PC-9 (cell line): ENCODE results near the gene GPD1. TPM values are rescaled to one million over a fixed set of nuclear protein-coding genes. Genes with fewer than 3 reads are reported as not detected.

Experiments used
- BruUV-seq: library from RNA; stranded (reverse); fragments of 400-500 nt; replicated peaks from 2 replicates; lab custom pipeline; 2021; lab: Mats Ljungman, UMichigan
- CTCF ChIA-PET: fragments of 300-600 bp; sonication (Branson Sonifier 250); formaldehyde crosslinking; loops from one replicate; lab custom pipeline; 2022; ENCODE audit warnings: antibody characterized with exemption; lab: Charles Lee
- POLR2A ChIA-PET: fragments of 300-600 bp; sonication (Branson Sonifier 250); formaldehyde crosslinking; loops from one replicate; lab custom pipeline; 2022; ENCODE audit warnings: antibody characterized with exemption; ENCODE audit not compliant: unreplicated experiment; lab: Charles Lee
- DNase-seq, 2 experiments: peaks; one replicate each; pipeline versions ENCODE4 v3.0.0 to v3.0.0-alpha.2; 2015 to 2022; ENCODE audit warnings: mixed read lengths in 1 of 2
- H2AFZ ChIP-seq: fragments of 200-600 bp; sonication (generic); 2 replicates; pipeline ENCODE4 v1.8.1; 2017; ENCODE audit warnings: antibody characterized with exemption
- H3F3A ChIP-seq: fragments of 200-600 bp; sonication (generic); 2 replicates; pipeline ENCODE4 v1.8.1; 2017; ENCODE audit warnings: antibody characterized with exemption, mild to moderate bottlenecking, low read depth; ENCODE audit not compliant: insufficient read depth
- H3K27ac ChIP-seq: fragments of 200-600 bp; sonication (generic); 2 replicates; pipeline ENCODE4 v1.6.1; 2016; ENCODE audit warnings: mixed run types
- H3K27me3 ChIP-seq: fragments of 200-600 bp; sonication (generic); 2 replicates; pipeline ENCODE4 v1.6.1; 2016; ENCODE audit warnings: low read depth, mixed run types; ENCODE audit not compliant: insufficient read depth
- H3K36me3 ChIP-seq: fragments of 200-600 bp; sonication (generic); 2 replicates; pipeline ENCODE4 v1.6.1; 2016; ENCODE audit warnings: low read depth, mixed run types
- H3K4me1 ChIP-seq: fragments of 200-600 bp; sonication (generic); replicated peaks from 2 replicates; pipeline ENCODE4 v1.6.1; 2016; ENCODE audit warnings: mixed run types; ENCODE audit not compliant: insufficient read depth
- H3K4me2 ChIP-seq: fragments of 200-600 bp; sonication (generic); 2 replicates; pipeline ENCODE4 v1.6.1; 2017; ENCODE audit warnings: mixed run types
- H3K4me3 ChIP-seq: fragments of 200-600 bp; sonication (generic); 2 replicates; pipeline ENCODE4 v1.6.1; 2016; ENCODE audit warnings: mixed run types
- H3K79me2 ChIP-seq: fragments of 200-600 bp; sonication (generic); 2 replicates; pipeline ENCODE4 v1.6.1; 2017; ENCODE audit warnings: low read depth, mixed run types
- H3K9me2 ChIP-seq: fragments of 200-600 bp; sonication (generic); 2 replicates; pipeline ENCODE4 v1.8.1; 2017; ENCODE audit warnings: mild to moderate bottlenecking; ENCODE audit not compliant: insufficient read depth
- H3K9me3 ChIP-seq: fragments of 200-600 bp; sonication (generic); 2 replicates; pipeline ENCODE4 v1.8.1; 2016; ENCODE audit warnings: low read depth; ENCODE audit not compliant: insufficient read depth
- H4K20me1 ChIP-seq: fragments of 200-600 bp; sonication (generic); 2 replicates; pipeline ENCODE4 v1.8.1; 2017; ENCODE audit not compliant: insufficient read depth
- EZH2 ChIP-seq: fragments of 200-600 bp; sonication (generic); IDR thresholded peaks from 2 replicates; pipeline ENCODE4 v1.8.0; 2017; ENCODE audit warnings: antibody characterized with exemption, low read depth
- intact Hi-C: fragments of 100-400 bp; cut with micrococcal nuclease; formaldehyde crosslinking; loops from one replicate; pipeline ENCODE4 v1.10.0; 2022; ENCODE audit not compliant: unreplicated experiment
- total RNA-seq: library from RNA; stranded (reverse); gene quantifications from 2 replicates; pipeline ENCODE4 v1.2.3, GENCODE V29; 2021
- TF ChIP-seq, protein P1 (sequence below): fragments of 200-600 bp; sonication (generic); conservative IDR thresholded peaks from 2 replicates; pipeline ENCODE4 v1.6.1; 2017; ENCODE audit warnings: mixed run types, antibody characterized with exemption, mild to moderate bottlenecking, moderate library complexity

Gene GPD1
- total RNA-seq, 1 experiment from 2014 or later = 0.24 TPM

- no peaks in the 10 kb centered on the region; the same call in 1 of the 2 replicates for H3K9me3 ChIP-seq
- H3K27me3 ChIP-seq = no peaks in the 10 kb centered on the region
- H3K4me3 ChIP-seq = no peak overlapping the region
- peaks cover 20% of the 10 kb centered on the region for H3K36me3 ChIP-seq
- CTCF ChIA-PET = interaction anchor here (0.6 kb wide), 1 partner anchor 9 kb away, joined by 7 read pairs; no protein-coding TSS in a partner anchor
- H3K9me2 ChIP-seq = no peaks in the 10 kb centered on the region
- no peaks in the 10 kb centered on the region for H3K79me2 ChIP-seq
- no peak for TF ChIP-seq EZH2
- TF ChIP-seq, protein P1, sequence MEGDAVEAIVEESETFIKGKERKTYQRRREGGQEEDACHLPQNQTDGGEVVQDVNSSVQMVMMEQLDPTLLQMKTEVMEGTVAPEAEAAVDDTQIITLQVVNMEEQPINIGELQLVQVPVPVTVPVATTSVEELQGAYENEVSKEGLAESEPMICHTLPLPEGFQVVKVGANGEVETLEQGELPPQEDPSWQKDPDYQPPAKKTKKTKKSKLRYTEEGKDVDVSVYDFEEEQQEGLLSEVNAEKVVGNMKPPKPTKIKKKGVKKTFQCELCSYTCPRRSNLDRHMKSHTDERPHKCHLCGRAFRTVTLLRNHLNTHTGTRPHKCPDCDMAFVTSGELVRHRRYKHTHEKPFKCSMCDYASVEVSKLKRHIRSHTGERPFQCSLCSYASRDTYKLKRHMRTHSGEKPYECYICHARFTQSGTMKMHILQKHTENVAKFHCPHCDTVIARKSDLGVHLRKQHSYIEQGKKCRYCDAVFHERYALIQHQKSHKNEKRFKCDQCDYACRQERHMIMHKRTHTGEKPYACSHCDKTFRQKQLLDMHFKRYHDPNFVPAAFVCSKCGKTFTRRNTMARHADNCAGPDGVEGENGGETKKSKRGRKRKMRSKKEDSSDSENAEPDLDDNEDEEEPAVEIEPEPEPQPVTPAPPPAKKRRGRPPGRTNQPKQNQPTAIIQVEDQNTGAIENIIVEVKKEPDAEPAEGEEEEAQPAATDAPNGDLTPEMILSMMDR = no peak
- BruUV-seq = no TSS peak
- H4K20me1 ChIP-seq = peaks cover 4% of the 10 kb centered on the region; the same call in 1 of the 2 replicates
- H3F3A ChIP-seq = no peaks in the 10 kb centered on the region; the same call in none of the 2 replicates
- DNase-seq = no peak
- no peak overlapping the region for H3K27ac ChIP-seq
- no peak overlapping the region for H2AFZ ChIP-seq
- H3K4me2 ChIP-seq = no peak overlapping the region
- POLR2A ChIA-PET = no interaction called here
- H3K4me1 ChIP-seq = no peaks in the 10 kb centered on the region
- intact Hi-C loops = no loop called here
Observed at GRCh38 chr12:50132505-50133135, 28.8 kb downstream of the GPD1 start.

DNA sequence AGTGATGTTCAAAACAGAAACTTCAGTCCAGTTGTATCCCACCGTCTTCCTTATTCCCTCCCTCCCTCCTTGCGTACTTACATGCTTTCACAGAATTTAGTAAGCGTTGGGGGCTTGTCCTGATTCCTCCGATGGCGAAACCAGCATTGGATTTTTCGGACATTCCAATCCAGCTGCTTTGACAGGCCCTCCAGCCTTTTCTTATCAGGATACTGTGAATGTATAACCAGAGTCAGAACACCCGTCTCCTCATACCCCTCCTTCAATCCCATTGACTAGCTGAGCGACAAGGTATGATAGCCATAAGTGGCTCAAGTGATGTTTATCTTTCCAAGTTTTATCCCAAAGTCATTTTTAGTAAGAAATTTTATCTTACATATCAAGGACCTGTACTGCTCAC, 39.2 kb downstream of the GPD1 start:
- POLR2A ChIA-PET = interaction anchor here (0.7 kb wide), 1 partner anchor 1219 kb away, joined by 7 read pairs; no protein-coding TSS in a partner anchor
- Histone ChIP-seq H3K4me3 (no peak overlapping the region), H3K27ac (no peak overlapping the region), H4K20me1 (no peaks in the 10 kb centered on the region), H2AFZ (no peak overlapping the region), H3K9me3 (no peaks in the 10 kb centered on the region), H3K79me2 (no peaks in the 10 kb centered on the region), H3K27me3 (no peaks in the 10 kb centered on the region), H3K4me2 (no peak overlapping the region), H3F3A (no peaks in the 10 kb centered on the region), H3K4me1 (no peaks in the 10 kb centered on the region), H3K36me3 (0 out of 2 replicates have a peak, but pooled peaks cover 4% of the 10 kb centered on the region), H3K9me2 (no peaks in the 10 kb centered on the region)
- CTCF ChIA-PET = no interaction called here
- DNase-seq = no peak
- no TSS peak for BruUV-seq
- intact Hi-C loops = no loop called here
- no peak for TF ChIP-seq EZH2
- TF ChIP-seq, protein P1 = no peak

GRCh38 chr12:50145439-50145838, 41.6 kb downstream of the GPD1 start:
- DNase-seq = no peak
- no peaks in the 10 kb centered on the region; the same call in 1 of the 2 replicates for H4K20me1 ChIP-seq
- intact Hi-C loops = no loop called here
- H3K4me3 ChIP-seq = no peak overlapping the region
- ChIA-PET CTCF (no interaction called here), POLR2A (no interaction called here)
- no peaks in the 10 kb centered on the region for H3K27me3 ChIP-seq
- H3K4me1 ChIP-seq = no peaks in the 10 kb centered on the region
- H3K9me3 ChIP-seq = no peaks in the 10 kb centered on the region
- no peaks in the 10 kb centered on the region for H3K9me2 ChIP-seq
- no peaks in the 10 kb centered on the region for H3K79me2 ChIP-seq
- TF ChIP-seq, protein P1 = no peak
- no peak for TF ChIP-seq EZH2
- no TSS peak for BruUV-seq
- H2AFZ ChIP-seq = no peak overlapping the region
- H3K36me3 ChIP-seq = 0 out of 2 replicates have a peak, but pooled peaks cover 4% of the 10 kb centered on the region
- no peak overlapping the region for H3K27ac ChIP-seq
- no peaks in the 10 kb centered on the region; the same call in 1 of the 2 replicates for H3F3A ChIP-seq
- H3K4me2 ChIP-seq = no peak overlapping the region
